HepG2 (cell line): ENCODE results near the gene CCDC106. TPM values are rescaled to one million over a fixed set of nuclear protein-coding genes. Genes with fewer than 3 reads are reported as not detected.

Experiments used
- AHDC1 ChIP-seq: sonication (generic); formaldehyde crosslinking; IDR thresholded peaks from 2 replicates; pipeline ENCODE4 v1.5.1; 2020; ENCODE audit warnings: mild to moderate bottlenecking, missing genetic modification reagents, borderline replicate concordance
- DMAP1 ChIP-seq: IDR thresholded peaks from 2 replicates; pipeline ENCODE4 v1.6.1; 2016
- ELF1 ChIP-seq: sonication (generic); formaldehyde crosslinking; IDR thresholded peaks from 2 replicates; pipeline ENCODE4 v1.4.0; 2020; ENCODE audit warnings: missing genetic modification reagents
- HCFC1 ChIP-seq: fragments of 150-350 bp; IDR thresholded peaks from 2 replicates; pipeline ENCODE4 v1.6.1; 2014; ENCODE audit warnings: low read depth, low read length
- PLRG1 ChIP-seq: fragments of 450-650 bp; conservative IDR thresholded peaks from 2 replicates; pipeline ENCODE4 v1.6.1; 2016
- POLR2AphosphoS2 ChIP-seq: IDR thresholded peaks from 2 replicates; pipeline ENCODE4 v1.6.1; 2011; ENCODE audit warnings: low read depth, low read length, improper control_type of control experiment
- SAP130 ChIP-seq: IDR thresholded peaks from 2 replicates; pipeline ENCODE4 v1.6.1; 2016; ENCODE audit warnings: low read depth
- ZBTB2 ChIP-seq: sonication (generic); formaldehyde crosslinking; IDR thresholded peaks from 2 replicates; pipeline ENCODE4 v1.8.0; 2022; ENCODE audit warnings: low read depth, missing genetic modification reagents
- ZNF737 ChIP-seq: sonication (generic); formaldehyde crosslinking; IDR thresholded peaks from 2 replicates; pipeline ENCODE4 v1.5.0; 2020; ENCODE audit warnings: missing genetic modification reagents, mild to moderate bottlenecking, borderline replicate concordance
- polyA plus RNA-seq, 8 experiments: library from polyadenylated mRNA; depleted of rRNA in 3 of 8; stranded (reverse) in 7 of 8; unstranded in 1 of 8; fragments of >200 nt; fragmentation: Illumina TruSeq in 4 of 8; extraction: Trizol in 4 of 8; gene quantifications; 2 replicates each; pipeline versions ENCODE4 v1.2.1 to v1.2.3, GENCODE V29; 2011 to 2016; ENCODE audit warnings: low read depth in 4 of 8, missing spikeins in 1 of 8, mixed read lengths in 1 of 8; ENCODE audit not compliant: insufficient read depth in 1 of 8
- total RNA-seq, 5 experiments: library from RNA; depleted of rRNA; stranded (reverse); fragments of >200 nt; fragmentation: Illumina TruSeq; extraction: Trizol; gene quantifications; 2 replicates each; pipeline ENCODE4 v1.2.3, GENCODE V29; 2016; ENCODE audit warnings: low read depth in 1 of 5
- TF ChIP-seq, protein P1 (sequence below): sonication (generic); formaldehyde crosslinking; conservative IDR thresholded peaks from 2 replicates; pipeline ENCODE4 v1.4.0; 2020; ENCODE audit warnings: missing genetic modification reagents
- TF ChIP-seq, protein P2 (sequence below): sonication (generic); formaldehyde crosslinking; IDR thresholded peaks from 2 replicates; pipeline ENCODE4 v1.4.0; 2020; ENCODE audit warnings: missing genetic modification reagents
- TF ChIP-seq, protein P3 (sequence below): sonication (generic); formaldehyde crosslinking; IDR thresholded peaks from 2 replicates; pipeline ENCODE4 v1.5.1; 2020; ENCODE audit warnings: mild to moderate bottlenecking, missing genetic modification reagents, moderate library complexity

CCDC106 gene
- total and polyA plus RNA-seq, 2 of the 13 experiments (the other 11 are each of a cell fraction or from before 2014, with no cell fraction given), result 4.7 to 8.8 TPM

- TF ChIP-seq AHDC1 (CRISPR knock-in tag) (no peak), ZNF737 (CRISPR knock-in tag) (no peak), PLRG1 (no peak), ZBTB2 (peak; percentile 98), DMAP1 (CRISPR knock-in tag) (peak; percentile 35; the same call in 1 of the 2 replicates), POLR2AphosphoS2 (no peak), SAP130 (CRISPR knock-in tag) (no peak; the same call in 1 of the 2 replicates), ELF1 (CRISPR knock-in tag) (peak; percentile 87), HCFC1 (peak; percentile 42; the same call in 1 of the 2 replicates)
- TF ChIP-seq, protein P1, sequence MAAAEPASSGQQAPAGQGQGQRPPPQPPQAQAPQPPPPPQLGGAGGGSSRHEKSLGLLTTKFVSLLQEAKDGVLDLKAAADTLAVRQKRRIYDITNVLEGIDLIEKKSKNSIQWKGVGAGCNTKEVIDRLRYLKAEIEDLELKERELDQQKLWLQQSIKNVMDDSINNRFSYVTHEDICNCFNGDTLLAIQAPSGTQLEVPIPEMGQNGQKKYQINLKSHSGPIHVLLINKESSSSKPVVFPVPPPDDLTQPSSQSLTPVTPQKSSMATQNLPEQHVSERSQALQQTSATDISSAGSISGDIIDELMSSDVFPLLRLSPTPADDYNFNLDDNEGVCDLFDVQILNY (CRISPR knock-in tag), result 0 out of 2 replicates have a peak, but pooled peaks have one; percentile 43
- TF ChIP-seq, protein P2, sequence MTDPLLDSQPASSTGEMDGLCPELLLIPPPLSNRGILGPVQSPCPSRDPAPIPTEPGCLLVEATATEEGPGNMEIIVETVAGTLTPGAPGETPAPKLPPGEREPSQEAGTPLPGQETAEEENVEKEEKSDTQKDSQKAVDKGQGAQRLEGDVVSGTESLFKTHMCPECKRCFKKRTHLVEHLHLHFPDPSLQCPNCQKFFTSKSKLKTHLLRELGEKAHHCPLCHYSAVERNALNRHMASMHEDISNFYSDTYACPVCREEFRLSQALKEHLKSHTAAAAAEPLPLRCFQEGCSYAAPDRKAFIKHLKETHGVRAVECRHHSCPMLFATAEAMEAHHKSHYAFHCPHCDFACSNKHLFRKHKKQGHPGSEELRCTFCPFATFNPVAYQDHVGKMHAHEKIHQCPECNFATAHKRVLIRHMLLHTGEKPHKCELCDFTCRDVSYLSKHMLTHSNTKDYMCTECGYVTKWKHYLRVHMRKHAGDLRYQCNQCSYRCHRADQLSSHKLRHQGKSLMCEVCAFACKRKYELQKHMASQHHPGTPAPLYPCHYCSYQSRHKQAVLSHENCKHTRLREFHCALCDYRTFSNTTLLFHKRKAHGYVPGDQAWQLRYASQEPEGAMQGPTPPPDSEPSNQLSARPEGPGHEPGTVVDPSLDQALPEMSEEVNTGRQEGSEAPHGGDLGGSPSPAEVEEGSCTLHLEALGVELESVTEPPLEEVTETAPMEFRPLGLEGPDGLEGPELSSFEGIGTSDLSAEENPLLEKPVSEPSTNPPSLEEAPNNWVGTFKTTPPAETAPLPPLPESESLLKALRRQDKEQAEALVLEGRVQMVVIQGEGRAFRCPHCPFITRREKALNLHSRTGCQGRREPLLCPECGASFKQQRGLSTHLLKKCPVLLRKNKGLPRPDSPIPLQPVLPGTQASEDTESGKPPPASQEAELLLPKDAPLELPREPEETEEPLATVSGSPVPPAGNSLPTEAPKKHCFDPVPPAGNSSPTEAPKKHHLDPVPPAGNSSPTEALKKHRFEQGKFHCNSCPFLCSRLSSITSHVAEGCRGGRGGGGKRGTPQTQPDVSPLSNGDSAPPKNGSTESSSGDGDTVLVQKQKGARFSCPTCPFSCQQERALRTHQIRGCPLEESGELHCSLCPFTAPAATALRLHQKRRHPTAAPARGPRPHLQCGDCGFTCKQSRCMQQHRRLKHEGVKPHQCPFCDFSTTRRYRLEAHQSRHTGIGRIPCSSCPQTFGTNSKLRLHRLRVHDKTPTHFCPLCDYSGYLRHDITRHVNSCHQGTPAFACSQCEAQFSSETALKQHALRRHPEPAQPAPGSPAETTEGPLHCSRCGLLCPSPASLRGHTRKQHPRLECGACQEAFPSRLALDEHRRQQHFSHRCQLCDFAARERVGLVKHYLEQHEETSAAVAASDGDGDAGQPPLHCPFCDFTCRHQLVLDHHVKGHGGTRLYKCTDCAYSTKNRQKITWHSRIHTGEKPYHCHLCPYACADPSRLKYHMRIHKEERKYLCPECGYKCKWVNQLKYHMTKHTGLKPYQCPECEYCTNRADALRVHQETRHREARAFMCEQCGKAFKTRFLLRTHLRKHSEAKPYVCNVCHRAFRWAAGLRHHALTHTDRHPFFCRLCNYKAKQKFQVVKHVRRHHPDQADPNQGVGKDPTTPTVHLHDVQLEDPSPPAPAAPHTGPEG, result peak; percentile 83
- TF ChIP-seq, protein P3, sequence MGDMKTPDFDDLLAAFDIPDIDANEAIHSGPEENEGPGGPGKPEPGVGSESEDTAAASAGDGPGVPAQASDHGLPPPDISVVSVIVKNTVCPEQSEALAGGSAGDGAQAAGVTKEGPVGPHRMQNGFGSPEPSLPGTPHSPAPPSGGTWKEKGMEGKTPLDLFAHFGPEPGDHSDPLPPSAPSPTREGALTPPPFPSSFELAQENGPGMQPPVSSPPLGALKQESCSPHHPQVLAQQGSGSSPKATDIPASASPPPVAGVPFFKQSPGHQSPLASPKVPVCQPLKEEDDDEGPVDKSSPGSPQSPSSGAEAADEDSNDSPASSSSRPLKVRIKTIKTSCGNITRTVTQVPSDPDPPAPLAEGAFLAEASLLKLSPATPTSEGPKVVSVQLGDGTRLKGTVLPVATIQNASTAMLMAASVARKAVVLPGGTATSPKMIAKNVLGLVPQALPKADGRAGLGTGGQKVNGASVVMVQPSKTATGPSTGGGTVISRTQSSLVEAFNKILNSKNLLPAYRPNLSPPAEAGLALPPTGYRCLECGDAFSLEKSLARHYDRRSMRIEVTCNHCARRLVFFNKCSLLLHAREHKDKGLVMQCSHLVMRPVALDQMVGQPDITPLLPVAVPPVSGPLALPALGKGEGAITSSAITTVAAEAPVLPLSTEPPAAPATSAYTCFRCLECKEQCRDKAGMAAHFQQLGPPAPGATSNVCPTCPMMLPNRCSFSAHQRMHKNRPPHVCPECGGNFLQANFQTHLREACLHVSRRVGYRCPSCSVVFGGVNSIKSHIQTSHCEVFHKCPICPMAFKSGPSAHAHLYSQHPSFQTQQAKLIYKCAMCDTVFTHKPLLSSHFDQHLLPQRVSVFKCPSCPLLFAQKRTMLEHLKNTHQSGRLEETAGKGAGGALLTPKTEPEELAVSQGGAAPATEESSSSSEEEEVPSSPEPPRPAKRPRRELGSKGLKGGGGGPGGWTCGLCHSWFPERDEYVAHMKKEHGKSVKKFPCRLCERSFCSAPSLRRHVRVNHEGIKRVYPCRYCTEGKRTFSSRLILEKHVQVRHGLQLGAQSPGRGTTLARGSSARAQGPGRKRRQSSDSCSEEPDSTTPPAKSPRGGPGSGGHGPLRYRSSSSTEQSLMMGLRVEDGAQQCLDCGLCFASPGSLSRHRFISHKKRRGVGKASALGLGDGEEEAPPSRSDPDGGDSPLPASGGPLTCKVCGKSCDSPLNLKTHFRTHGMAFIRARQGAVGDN (CRISPR knock-in tag), result peak; percentile 57
Observed at GRCh38 chr19:55605207-55605636, 42.8 kb upstream of the CCDC106 start (continued).
